ENCODE measurements around the gene SYT17. TPM values are rescaled to one million over a fixed set of nuclear protein-coding genes. Genes with fewer than 3 reads are reported as not detected.

Gene SYT17
- polyA plus RNA-seq, 6 donors from 2014 or later: 23.6 to 51.9 (median 33.1) TPM

DNA sequence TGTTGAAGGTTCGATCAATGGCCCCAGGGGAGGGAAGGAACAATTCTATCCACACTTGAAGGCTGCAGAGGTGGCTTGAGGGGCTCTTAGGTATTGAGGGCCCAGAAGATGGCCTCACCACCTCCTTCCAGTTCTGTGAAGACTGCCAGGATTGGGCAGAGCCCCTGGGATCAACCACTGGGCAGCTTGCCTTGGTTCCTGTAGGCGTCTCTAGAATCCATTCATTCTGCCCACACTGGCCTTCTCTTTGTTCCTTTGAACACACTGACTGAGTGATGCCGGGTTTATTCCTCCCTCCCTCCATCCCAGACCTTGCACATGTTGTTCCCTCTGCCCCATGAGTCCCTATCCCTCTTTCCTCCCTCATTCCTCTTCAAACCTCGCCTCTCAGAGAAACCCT is 50.5 kb downstream of the SYT17 start:
- Mint-ChIP-seq H3K9me3 (peaks cover 0 to 15% (median 6%) of the 10 kb centered on the region in 7 donors), H3K4me1 (peaks cover 0 to 40% (median 13%) of the 10 kb centered on the region in 3 donors), H3K27ac (no peak overlapping the region), H3K36me3 (peaks cover 10 to 18% of the 10 kb centered on the region in 2 donors), H3K4me3 (no peak overlapping the region), H3K27me3 (no peaks in the 10 kb centered on the region)
- ATAC-seq (ENCODE audit: low read depth in 2 of 2) (no peak), DNase-seq (no peak)

DNA sequence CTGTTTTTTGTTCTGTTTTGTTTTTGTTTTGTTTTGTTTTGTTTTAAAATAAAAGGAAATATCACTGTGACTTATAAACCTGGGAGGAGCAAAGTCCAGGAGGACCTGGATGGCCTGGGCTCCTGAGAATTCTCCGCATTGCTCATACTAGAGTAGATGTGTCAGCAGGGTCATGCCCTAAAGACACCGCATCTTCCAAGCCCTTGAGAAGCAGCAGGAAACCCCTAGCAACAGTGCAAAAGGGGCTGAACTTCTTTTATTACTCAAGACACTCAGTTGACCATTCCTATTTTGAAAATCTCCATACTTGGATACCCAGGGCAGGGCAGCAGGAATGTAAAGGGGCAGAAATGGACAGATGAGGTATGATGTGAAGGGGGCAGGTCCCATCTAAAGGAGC is 51.8 kb downstream of the SYT17 start:
- no peak for ATAC-seq (ENCODE audit: low read depth in 2 of 2)
- Mint-ChIP-seq H3K36me3 (peaks cover 21 to 25% of the 10 kb centered on the region in 2 donors), H3K9me3 (peaks cover 3 to 18% (median 8%) of the 10 kb centered on the region in 7 donors), H3K4me1 (peaks cover 0 to 29% (median 13%) of the 10 kb centered on the region in 3 donors), H3K4me3 (peak overlapping the region in 1 of 8 donors; percentile 15), H3K27ac (no peak overlapping the region), H3K27me3 (no peaks in the 10 kb centered on the region)
- DNase-seq: no peak

DNA sequence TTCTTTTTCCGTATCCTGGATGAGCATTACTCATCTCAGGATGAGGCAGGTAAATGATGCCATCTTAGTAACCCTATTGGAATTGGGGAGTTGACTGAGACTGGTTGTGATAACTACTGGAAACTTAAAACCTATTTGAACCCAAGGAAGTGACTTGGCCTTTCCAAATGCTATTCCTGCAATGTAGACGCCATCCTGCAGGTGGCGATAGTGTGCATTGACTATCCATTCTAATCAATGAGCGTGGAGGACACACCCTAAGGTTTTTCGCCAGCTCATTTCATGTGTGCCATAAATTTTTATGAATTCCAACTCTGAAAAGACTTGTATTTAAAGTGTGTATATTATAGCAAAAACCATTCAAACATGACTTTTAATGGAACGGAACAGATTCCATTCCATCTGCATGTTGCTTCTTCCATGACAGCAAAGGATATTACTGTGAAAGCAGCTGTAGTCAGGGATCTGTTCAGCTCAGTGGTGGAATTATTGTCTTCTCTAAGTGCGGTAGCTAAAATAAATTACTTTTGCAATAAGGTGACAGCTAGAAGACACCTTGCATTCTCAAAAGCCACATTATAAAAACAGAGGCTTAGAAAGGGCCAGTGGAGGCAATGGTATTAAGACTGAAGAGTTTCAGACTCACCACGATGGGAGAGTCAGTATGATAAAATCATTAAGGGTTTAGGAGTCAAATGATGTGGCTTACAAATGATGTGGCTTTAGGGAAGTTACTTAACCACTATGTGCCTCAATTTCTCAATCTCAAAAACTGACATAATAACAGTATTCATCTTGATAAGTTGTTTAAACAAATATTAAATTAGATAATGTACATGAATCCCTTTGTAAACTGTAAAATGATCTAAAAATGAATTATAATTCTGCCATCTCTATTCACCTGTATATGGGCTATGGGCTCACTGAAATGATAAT is 55.5 kb downstream of the SYT17 start:
- H3K4me3 Mint-ChIP-seq: no peak overlapping the region
- no peak for ATAC-seq (ENCODE audit: low read depth in 2 of 2)
- DNase-seq: no peak
- peaks cover 3 to 22% (median 10%) of the 10 kb centered on the region in 7 donors for H3K9me3 Mint-ChIP-seq
- H3K36me3 Mint-ChIP-seq: peaks cover 28 to 49% of the 10 kb centered on the region in 2 donors
- no peaks in the 10 kb centered on the region for H3K27me3 Mint-ChIP-seq
- peak overlapping the region in 1 of 6 donors; percentile 8 for H3K27ac Mint-ChIP-seq
- H3K4me1 Mint-ChIP-seq: peaks cover 0 to 16% (median 0%) of the 10 kb centered on the region in 3 donors

DNA sequence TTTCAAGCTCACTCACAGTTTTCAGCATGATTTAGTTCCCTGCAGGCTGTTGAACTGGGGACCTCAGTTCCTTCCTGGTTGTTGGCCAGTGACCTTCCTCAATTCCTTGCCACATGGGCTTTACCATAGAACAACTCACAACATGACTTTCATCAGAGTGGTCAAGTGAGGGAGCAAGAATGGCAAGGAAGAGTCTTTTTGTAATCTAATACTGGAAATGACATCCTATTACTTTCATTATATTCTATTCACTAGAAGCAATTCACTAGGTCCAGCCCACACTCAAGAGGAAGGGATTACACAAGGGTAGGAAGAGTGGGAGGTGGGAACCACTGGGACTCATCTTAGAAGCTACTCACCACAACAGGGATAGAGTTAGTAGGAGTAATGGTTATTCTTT is 57.6 kb downstream of the SYT17 start:
- no peak overlapping the region for H3K4me3 Mint-ChIP-seq
- H3K27ac Mint-ChIP-seq: no peak overlapping the region
- peaks cover 28 to 53% of the 10 kb centered on the region in 2 donors for H3K36me3 Mint-ChIP-seq
- ATAC-seq (ENCODE audit: low read depth in 2 of 2): no peak
- peaks cover 3 to 22% (median 10%) of the 10 kb centered on the region in 7 donors for H3K9me3 Mint-ChIP-seq
- H3K27me3 Mint-ChIP-seq: no peaks in the 10 kb centered on the region
- no peak for DNase-seq
- H3K4me1 Mint-ChIP-seq: peaks cover 0 to 4% (median 0%) of the 10 kb centered on the region in 3 donors

DNA sequence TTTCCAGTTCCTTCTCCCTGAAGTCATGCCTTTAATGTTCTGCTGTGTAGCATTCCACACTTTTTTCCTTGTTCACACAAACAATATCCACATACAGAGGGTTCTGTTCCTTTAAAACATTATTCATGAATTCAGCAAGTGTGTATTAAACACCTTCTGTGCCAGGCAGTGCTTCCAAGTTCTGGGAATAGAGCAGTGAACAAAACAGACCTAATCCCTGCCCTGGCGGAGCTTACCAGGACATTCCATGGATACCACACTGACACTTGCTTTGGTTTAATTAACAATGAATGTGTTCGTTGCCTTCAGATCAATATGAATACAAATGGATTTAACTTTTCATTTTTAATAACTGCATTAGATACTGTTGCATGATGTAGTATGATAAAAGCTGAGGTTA is 59.6 kb downstream of the SYT17 start:
- no peak for ATAC-seq (ENCODE audit: low read depth in 2 of 2)
- H3K9me3 Mint-ChIP-seq: peaks cover 3 to 27% (median 10%) of the 10 kb centered on the region in 7 donors
- no peaks in the 10 kb centered on the region for H3K4me1 Mint-ChIP-seq
- no peak overlapping the region for H3K4me3 Mint-ChIP-seq
- H3K36me3 Mint-ChIP-seq: peaks cover 36 to 58% of the 10 kb centered on the region in 2 donors
- no peak for DNase-seq
- no peaks in the 10 kb centered on the region for H3K27me3 Mint-ChIP-seq
- H3K27ac Mint-ChIP-seq: peak overlapping the region in 2 of 6 donors; percentile 1 to 39

DNA sequence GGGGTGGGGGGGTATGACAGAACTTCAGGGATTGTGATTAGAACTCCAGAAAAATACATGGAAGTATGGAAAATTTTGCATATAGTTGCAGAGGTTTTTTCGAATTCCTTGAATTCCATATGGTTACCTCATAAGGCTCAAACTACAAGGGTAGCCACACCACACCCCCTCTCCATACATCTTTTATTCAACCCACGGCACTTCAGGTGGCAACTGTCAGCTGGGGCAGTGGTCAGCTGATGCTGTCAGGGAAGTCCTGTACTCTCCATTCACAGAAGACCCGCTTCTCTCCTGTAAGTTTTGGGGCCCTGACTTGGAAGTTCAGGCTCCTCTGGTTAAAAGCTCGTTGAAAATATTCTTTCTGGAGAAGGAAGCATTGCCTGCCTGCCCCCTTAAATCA is 60.0 kb downstream of the SYT17 start:
- Mint-ChIP-seq H3K27ac (no peak overlapping the region), H3K4me3 (no peak overlapping the region), H3K36me3 (peaks cover 36 to 58% of the 10 kb centered on the region in 2 donors), H3K27me3 (no peaks in the 10 kb centered on the region), H3K9me3 (peaks cover 3 to 27% (median 10%) of the 10 kb centered on the region in 7 donors), H3K4me1 (no peaks in the 10 kb centered on the region)
- DNase-seq: no peak
- ATAC-seq (ENCODE audit: low read depth in 2 of 2): no peak

DNA sequence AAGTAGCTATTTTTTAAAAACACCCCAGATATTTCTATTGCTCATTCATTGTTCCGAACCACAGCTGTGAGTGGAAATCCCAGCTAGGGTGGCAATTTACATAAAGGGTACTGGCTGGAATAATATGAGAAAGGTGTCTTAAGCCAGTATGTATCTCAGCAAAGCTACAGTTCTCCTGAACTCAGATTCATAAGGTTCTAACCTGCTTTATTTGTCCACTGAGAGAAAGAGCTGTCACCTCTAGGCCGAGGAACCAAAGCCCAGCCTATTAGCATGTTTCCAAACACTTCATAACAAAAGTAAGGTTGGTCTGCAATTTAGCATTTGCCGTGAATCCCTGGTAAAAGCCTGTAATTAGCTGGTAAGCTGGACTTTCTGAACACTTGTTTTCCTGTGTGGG is 60.5 kb downstream of the SYT17 start:
- H3K27me3 Mint-ChIP-seq: no peaks in the 10 kb centered on the region
- H3K9me3 Mint-ChIP-seq: peaks cover 3 to 27% (median 10%) of the 10 kb centered on the region in 7 donors
- no peak overlapping the region for H3K27ac Mint-ChIP-seq
- ATAC-seq (ENCODE audit: low read depth in 2 of 2): no peak
- DNase-seq: no peak
- H3K4me1 Mint-ChIP-seq: no peaks in the 10 kb centered on the region
- H3K36me3 Mint-ChIP-seq: peaks cover 36 to 58% of the 10 kb centered on the region in 2 donors
- no peak overlapping the region for H3K4me3 Mint-ChIP-seq

DNA sequence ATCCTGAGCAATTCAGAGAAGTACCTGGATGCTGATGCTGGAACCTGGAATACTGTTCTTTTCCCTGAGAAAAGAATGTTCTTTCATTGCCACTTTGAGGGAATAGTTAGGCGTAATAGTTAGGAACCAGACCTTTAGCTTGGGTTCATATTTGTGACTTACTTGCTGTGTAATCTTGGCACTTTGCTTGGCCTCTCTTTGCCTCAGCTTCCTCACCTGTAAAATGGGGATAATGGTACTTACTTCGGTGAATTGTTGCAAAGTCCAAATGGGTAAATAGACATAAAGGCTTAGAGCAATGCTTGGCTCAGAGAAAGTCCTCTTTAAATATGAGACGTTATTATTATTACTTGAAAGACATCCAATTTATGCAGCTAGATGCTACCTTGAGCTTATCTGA is 62.5 kb downstream of the SYT17 start:
- H3K4me3 Mint-ChIP-seq: no peak overlapping the region
- no peaks in the 10 kb centered on the region for H3K4me1 Mint-ChIP-seq
- DNase-seq (no peak), ATAC-seq (ENCODE audit: low read depth in 2 of 2) (no peak)
- H3K36me3 Mint-ChIP-seq: peaks cover 36 to 55% of the 10 kb centered on the region in 2 donors
- no peaks in the 10 kb centered on the region for H3K27me3 Mint-ChIP-seq
- peaks cover 7 to 29% (median 15%) of the 10 kb centered on the region in 7 donors for H3K9me3 Mint-ChIP-seq
- H3K27ac Mint-ChIP-seq: no peak overlapping the region

DNA sequence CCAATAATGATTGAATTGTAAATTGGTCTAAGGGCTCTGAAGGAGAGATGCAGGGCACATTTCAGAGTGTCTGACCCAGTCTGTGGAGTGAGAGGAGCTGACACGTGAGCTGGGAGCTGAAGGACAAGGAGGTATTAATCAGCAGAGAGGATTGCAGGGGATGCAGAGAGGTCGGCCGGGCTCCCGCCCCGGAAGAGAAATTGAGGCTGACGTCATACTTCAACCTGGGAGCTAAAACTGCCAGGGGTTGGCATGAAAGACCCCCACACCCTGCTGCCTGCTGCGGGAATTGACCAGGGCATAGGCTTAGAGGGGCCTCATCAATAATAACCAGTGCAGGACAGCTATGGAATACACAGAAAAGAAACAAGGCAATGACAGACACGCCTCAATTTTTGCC is 63.8 kb downstream of the SYT17 start:
- DNase-seq: no peak
- peaks cover 10 to 34% (median 22%) of the 10 kb centered on the region in 7 donors for H3K9me3 Mint-ChIP-seq
- H3K4me3 Mint-ChIP-seq: peak overlapping the region in 1 of 8 donors; percentile 42
- H3K4me1 Mint-ChIP-seq: no peaks in the 10 kb centered on the region
- H3K36me3 Mint-ChIP-seq: peaks cover 33 to 54% of the 10 kb centered on the region in 2 donors
- H3K27ac Mint-ChIP-seq: no peak overlapping the region
- ATAC-seq (ENCODE audit: low read depth in 2 of 2): no peak
- no peaks in the 10 kb centered on the region for H3K27me3 Mint-ChIP-seq

DNA sequence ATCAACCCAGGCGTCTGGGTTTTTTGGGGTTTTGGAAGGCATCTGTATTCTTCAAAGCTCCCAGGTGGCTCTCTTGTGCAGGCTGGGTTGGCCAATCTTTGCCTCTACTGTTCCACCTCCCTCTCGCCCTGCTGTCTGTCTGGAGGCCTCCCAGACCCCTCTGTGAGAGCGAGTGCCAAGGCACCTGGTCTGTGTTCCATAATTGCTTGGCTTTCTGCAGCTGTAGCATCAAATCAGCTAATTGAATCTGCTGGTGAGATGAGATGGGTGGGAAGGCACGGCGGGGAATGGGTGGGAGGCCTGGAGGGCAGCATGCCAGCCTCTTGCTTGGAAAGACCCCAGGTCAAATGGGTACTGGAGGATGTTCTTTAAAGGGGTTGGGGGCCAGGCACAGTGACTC is 64.9 kb downstream of the SYT17 start:
- Mint-ChIP-seq H3K4me1 (no peaks in the 10 kb centered on the region), H3K9me3 (peaks cover 10 to 34% (median 22%) of the 10 kb centered on the region in 7 donors), H3K4me3 (no peak overlapping the region), H3K36me3 (peaks cover 41 to 49% of the 10 kb centered on the region in 2 donors), H3K27me3 (no peaks in the 10 kb centered on the region), H3K27ac (peak overlapping the region in 1 of 6 donors; percentile 33)
- DNase-seq (no peak), ATAC-seq (ENCODE audit: low read depth in 2 of 2) (no peak)

DNA sequence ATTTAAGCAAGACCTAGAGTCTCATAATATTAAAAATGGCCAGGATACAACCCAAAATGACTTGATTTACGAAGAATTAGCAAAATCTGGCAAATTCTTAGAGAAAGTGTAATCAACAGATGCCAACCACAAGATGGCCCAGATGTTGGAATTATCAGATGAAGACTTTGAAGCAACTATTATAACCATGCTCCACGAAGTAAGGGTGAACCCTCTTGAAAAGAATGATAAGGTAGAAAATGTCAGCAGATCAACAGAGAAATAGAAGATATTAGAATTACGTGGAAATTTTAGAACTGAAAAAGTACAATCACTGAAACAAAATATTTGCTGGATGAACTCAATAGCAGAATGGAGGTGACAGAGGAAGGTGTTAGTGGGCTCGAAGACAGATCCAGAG is 67.4 kb downstream of the SYT17 start:
- ATAC-seq (ENCODE audit: low read depth in 2 of 2) (no peak), DNase-seq (no peak)
- peaks cover 10 to 40% (median 29%) of the 10 kb centered on the region in 7 donors for H3K9me3 Mint-ChIP-seq
- H3K4me3 Mint-ChIP-seq: no peak overlapping the region
- H3K27ac Mint-ChIP-seq: peak overlapping the region in 2 of 6 donors; percentile 37 to 81
- H3K27me3 Mint-ChIP-seq: no peaks in the 10 kb centered on the region
- H3K36me3 Mint-ChIP-seq: peaks cover 32 to 42% of the 10 kb centered on the region in 2 donors
- peaks cover 0 to 3% (median 0%) of the 10 kb centered on the region in 3 donors for H3K4me1 Mint-ChIP-seq

DNA sequence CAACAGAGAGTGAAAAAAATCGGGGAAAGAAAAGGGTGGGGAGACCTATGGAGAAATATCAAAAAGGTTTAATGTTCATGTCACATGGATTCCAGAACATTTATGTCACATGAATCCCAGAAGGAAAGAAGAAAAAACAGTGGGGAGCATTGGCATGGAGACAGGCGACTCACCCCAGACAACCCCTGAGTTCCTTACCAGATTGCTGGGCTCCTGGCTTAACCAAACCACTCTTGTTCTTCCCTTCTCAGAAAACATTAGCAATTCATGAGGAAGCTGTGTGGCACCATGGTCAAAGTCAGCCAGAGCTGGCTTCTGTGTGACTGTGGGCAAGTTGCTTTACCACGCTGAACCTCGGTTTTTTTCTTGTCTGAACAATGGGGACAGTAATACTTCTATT is 67.8 kb downstream of the SYT17 start:
- H3K4me3 Mint-ChIP-seq: no peak overlapping the region
- DNase-seq (no peak), ATAC-seq (ENCODE audit: low read depth in 2 of 2) (no peak)
- H3K27me3 Mint-ChIP-seq: no peaks in the 10 kb centered on the region
- H3K4me1 Mint-ChIP-seq: peaks cover 0 to 3% (median 0%) of the 10 kb centered on the region in 3 donors
- peaks cover 32 to 42% of the 10 kb centered on the region in 2 donors for H3K36me3 Mint-ChIP-seq
- H3K9me3 Mint-ChIP-seq: peaks cover 10 to 40% (median 29%) of the 10 kb centered on the region in 7 donors
- H3K27ac Mint-ChIP-seq: no peak overlapping the region

DNA sequence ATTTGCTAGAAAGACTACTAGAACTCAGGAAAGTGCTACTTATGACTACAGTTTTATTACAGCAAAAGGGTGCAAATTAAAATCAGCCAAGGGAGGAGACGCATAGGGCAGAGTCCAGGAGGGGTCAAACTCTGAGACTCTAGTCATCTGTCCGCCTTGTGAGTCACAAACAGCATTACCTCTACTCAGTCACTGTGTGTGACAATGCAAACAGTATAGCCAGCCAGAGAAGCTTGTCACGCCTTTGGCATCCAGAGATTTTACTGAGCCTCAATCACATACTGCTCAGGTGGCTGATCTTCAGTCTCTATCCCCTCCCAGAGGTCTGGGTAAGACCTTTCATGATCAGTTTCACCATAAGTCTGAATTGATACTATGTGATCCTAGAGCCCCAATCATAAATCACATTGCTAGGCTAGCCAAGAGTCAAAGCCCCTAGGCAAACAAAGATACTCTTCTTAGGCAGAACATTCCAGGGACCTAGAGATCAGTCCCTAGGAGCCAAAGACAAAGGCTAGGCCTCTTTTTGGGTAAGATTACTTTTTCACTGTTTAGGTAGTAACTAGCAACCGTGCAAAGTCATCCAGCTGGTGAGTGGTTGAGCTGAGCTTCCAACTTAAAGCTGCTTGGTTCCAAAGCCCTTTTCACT is 68.6 kb downstream of the SYT17 start:
- ATAC-seq (ENCODE audit: low read depth in 2 of 2) (no peak), DNase-seq (no peak)
- Mint-ChIP-seq H3K27ac (peak overlapping the region in 1 of 6 donors; percentile 7), H3K4me3 (no peak overlapping the region), H3K36me3 (peaks cover 30 to 40% of the 10 kb centered on the region in 2 donors), H3K27me3 (no peaks in the 10 kb centered on the region), H3K9me3 (peaks cover 10 to 40% (median 29%) of the 10 kb centered on the region in 7 donors), H3K4me1 (peaks cover 0 to 3% (median 0%) of the 10 kb centered on the region in 3 donors)

All from naive B cell (primary cell).